GM18508 (cell line): ENCODE data around the gene KIF2B.
"Not testable (repeated sequence)": the region's sequence is repeated elsewhere in the genome, so short reads cannot be mapped to it uniquely, and the experiment has no call there.

Source experiments
- ATAC-seq: cut with Tn5 transposase; IDR thresholded peaks from one replicate; pipeline ENCODE4 v1.9.1; 2021; ENCODE audit warnings: moderate number of reproducible peaks; ENCODE audit not compliant: insufficient read depth, unreplicated experiment

The KIF2B gene, protein sequence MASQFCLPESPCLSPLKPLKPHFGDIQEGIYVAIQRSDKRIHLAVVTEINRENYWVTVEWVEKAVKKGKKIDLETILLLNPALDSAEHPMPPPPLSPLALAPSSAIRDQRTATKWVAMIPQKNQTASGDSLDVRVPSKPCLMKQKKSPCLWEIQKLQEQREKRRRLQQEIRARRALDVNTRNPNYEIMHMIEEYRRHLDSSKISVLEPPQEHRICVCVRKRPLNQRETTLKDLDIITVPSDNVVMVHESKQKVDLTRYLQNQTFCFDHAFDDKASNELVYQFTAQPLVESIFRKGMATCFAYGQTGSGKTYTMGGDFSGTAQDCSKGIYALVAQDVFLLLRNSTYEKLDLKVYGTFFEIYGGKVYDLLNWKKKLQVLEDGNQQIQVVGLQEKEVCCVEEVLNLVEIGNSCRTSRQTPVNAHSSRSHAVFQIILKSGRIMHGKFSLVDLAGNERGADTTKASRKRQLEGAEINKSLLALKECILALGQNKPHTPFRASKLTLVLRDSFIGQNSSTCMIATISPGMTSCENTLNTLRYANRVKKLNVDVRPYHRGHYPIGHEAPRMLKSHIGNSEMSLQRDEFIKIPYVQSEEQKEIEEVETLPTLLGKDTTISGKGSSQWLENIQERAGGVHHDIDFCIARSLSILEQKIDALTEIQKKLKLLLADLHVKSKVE

DNA sequence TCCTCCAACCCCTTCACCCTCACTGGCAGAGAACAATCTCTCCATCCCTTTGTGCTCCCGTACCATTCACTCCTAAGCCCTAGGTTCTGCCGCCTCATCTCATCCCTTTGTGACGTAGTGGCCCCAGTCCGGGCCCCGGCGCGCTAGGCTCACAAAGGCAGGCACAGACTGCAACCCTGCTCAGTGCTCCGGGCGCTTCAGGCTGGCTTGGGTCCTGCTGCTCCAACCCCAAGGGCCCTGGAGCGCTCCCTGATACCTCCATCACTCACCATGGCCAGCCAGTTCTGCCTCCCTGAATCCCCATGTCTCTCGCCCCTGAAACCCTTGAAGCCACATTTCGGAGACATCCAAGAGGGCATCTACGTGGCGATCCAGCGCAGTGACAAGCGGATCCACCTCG, at the start of gene KIF2B:
Gene KIF2B, plus strand, starts transcription at position 164 of the 400 bp plus-strand sequence. Its CDS starts 107 bp downstream, at position 271.
- ATAC-seq, result no peak

DNA sequence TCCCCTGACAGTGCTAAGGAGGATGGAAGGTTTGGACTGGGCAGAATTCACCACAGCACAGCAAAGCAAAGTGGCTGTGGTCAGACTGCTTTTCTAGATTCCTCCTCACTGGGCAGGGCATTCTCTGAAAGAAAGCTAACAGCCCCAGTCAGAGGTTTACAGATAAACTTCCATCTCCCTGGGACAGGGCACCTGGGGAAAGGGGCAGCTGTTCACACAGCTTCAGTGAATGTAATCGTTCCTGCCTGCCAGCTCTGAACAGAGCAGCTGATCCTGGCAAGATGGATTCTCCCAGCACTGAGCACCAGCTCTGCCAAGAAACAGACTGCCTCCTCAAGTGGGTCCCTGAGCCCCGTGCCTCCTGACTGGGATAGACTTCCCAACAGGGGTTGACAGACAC, 42.4 kb upstream of the KIF2B start:
- no peak for ATAC-seq

DNA sequence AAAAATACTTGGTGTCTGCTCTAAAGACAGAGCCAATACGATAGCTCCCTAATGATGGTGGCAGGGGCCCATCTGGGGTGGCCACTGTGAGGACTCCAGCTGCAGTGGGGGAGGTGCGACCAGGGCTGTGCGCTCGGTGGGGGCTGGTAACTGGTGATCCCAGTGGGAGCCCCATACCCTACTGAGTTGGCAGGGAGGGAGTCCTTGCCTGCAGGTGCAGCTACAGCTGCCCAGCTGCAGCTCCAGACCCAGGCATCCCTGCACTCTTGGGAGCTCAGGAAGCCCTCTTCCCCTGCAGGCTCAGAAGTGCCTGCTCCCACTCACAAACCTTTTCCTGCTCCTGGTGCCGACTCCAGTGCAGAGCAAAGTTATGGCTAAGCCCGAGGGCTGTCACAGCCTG, 31.2 kb upstream of the KIF2B start:
- no peak for ATAC-seq

DNA sequence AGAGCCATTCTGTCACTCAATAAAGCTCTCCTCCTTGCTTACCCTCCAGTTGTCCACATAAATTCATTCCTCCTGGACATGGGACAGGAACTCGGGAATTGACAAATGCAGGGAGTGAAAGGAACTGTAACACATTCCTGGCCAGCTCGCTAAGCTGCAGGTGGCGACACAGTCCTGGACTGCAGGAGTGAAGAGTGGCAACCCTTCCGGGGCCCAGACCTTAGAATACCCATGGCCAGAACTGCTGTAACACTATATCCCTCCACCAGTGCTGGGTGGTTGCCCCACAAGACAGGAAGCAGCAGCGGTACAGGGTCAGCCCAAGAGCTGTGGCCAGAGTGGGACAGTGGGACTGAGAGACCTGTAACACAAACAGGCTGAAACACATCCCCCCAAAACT, 30.3 kb upstream of the KIF2B start:
- no peak for ATAC-seq

DNA sequence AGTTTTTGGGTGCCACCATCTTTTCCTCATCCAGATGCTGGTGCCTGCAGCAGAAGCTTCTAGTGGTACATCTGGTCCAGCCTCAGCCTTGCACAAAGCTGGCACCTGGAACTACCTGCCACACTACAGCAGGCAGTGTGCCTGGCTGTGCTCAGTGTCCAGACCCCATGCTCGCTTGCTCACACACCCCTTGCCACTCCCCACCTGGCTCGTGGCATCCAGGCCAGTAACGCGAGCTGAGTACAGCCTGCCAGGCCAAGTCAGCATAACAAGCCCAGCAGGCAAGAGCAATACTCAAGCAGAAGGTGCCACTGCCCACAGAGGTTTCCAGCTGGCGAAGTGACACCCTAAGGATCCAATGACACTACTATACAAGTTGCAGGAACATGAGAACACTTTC, 29.7 kb upstream of the KIF2B start:
- ATAC-seq, result no peak

DNA sequence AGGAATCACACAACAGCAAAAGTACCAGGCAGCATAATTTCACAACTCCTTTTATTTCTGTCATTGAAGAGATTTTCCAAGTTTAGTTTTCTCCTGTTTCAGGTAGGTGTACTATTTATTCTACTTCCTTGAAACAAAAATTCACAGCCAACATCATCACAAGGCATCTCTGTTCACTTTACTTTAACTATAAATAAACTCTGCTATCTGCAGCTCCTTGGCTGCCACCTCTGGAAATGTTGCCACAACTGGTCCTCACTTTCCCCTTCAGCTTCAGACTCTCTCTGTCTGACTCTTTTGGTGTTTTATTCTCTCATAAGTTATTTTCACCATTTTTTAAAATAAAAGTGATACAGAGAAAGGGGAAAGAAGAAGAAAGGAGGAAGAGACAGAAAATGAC, 27.9 kb upstream of the KIF2B start:
- ATAC-seq, result no peak

DNA sequence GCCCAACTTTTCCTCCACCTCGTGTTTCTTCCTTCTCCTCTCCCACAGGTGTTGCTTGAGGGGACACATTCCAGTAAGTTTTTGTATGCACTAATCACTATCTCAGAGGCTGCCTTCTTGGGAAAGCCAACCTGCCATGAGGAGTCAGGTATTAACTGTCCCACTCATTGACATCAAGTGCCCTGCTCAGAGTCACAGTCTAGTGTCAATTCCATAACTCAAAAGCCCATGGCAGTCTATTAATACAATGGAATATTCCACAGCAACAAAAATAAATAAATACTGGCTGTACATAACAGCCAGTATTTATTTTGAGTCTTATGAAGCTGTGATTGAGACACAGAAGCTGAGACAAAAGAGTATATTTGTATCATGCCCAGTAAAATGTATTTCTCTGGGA, 26.1 kb upstream of the KIF2B start:
- no peak for ATAC-seq

DNA sequence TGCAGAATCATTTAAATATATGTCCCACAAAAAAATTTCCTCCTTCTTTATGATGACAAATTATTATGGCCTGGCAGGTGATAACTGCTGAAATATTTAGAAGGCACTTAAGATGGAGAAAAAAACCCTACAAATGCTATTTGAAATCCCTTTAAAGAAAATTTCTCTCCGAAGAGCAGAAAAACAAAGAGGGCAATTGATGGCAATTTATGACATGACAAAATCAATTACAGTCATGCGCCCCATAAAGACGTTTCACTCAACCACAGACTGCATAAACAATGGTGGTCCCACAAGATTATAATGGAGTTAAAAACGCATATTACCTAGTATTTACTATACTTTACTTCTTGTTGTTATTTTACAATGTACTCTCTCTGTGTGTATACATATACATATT, 25.2 kb upstream of the KIF2B start:
- ATAC-seq, result no peak

DNA sequence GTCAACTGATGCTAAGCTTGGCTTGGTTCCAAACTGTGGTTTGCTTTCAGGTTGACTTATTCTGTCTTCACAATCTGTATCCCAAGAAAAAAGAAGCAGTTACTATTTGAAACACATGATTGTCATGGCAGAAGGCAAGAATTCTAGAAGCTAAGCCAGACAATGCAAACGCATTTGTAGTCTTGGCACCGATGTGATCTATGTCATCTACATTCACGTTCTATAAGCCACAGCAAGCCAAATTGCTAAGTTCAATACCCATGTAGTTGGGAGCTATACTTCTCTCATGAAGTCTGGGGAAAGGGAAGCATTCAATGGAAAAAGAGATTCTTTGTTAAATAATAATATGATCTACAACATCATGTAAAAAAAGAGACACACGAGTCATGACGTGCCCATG, 18.3 kb upstream of the KIF2B start:
- no peak for ATAC-seq

DNA sequence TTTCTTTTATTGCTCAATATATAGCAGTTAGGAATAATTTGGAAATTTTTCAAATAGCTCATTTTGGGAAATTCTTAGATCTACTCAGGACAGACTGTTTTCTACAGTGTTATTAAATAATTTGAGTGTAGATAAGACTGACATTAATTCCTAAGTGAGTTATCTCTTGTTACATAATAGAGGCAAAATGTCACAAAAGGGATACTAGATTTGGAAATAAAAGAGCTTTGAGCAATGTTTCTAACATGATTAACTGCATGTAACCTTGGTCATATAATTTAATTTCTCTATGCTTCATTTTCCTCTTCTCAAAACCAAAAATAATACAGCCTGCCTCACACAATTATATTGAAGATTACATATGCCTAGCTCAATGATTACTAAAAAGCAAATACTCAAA, 16.3 kb upstream of the KIF2B start:
- ATAC-seq, result no peak

DNA sequence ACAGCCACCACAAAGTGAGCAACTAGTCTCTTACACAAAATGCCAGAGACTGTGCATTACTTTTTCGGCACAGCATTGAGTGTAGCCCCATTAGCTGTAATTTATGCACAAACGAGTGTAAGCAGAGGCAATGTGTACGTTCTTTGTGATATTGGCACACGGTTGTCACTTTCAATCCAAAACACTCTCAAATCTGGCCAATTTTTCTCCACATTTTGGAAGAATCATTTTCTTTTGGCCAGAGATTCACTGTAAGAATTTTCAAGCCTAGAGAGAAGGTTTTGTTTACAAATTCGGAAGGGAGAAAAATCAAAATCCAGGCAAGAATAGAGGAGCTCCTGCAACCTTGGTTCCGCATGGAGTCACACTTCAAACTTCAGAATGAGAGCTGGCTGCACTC, 15.4 kb upstream of the KIF2B start:
- ATAC-seq, result no peak

DNA sequence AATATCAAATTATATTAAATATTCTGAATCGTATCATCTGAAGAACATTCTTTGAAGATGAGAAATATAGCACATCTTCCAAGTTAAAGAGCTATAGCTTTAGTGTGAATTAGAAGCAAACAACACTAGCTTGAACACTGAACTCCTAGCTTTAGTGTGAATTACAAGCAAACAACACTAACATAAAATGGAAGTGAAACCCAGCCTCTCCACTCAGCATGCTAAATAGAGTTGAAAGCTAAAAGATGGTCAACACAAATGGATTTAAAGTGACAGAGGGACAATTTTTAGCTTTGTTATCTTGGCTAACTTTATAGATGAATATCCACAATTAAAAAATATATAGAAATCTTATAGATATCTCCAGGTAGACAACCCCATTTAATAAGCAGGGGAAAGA, 4.5 kb upstream of the KIF2B start:
- no peak for ATAC-seq

DNA sequence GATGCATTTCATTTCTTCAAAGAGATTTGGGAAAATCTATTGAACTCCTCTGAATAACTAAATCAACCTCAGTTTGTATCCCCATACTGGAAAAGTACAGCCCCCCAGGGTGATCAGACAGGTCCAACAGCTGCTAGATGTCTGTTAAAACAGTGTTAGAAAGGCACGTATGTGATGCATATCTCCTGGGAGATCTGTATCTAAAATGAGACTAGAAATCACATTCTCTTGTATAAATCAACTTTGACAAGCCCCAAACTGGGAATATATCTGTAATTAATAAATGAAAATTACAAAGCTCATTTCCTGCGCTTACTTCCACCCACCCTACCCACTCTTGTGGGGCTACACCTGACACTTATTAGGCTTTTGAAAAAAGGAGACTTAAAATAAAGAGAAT, 3.8 kb upstream of the KIF2B start:
- no peak for ATAC-seq

DNA sequence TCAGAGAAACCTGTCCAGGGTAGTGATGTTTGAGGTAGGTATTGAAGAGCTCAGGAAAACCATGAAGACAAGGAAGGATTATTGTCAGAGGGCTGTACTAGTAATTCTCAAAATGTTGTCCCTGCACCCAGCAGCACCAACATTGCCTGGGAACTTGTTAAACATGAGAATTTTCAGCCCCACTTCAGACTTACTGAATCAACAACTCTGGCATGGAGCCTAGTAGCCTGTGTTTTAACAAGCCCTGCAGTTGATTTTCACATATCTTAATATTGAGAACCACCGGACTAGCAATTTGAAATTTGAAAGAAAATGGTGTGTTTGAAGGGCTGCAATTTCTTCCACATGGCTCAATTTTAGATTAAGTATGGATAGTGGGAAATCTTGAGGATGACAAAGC, 2.8 kb upstream of the KIF2B start:
- no peak for ATAC-seq

DNA sequence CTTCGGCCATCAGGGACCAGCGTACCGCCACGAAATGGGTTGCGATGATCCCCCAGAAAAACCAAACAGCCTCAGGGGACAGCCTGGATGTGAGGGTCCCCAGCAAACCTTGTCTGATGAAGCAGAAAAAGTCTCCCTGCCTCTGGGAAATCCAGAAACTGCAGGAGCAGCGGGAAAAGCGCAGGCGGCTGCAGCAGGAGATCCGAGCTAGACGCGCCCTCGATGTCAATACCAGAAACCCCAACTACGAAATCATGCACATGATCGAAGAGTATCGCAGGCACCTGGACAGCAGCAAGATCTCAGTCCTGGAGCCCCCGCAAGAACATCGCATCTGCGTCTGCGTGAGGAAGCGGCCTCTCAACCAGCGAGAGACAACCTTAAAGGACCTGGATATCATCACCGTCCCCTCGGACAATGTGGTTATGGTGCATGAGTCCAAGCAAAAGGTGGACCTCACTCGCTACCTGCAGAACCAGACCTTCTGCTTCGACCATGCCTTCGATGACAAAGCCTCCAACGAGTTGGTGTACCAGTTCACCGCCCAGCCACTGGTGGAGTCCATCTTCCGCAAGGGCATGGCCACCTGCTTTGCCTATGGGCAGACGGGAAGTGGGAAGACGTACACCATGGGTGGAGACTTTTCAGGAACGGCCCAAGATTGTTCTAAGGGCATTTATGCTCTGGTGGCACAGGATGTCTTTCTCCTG, 769 bp downstream of the KIF2B start:
- ATAC-seq, result no peak

DNA sequence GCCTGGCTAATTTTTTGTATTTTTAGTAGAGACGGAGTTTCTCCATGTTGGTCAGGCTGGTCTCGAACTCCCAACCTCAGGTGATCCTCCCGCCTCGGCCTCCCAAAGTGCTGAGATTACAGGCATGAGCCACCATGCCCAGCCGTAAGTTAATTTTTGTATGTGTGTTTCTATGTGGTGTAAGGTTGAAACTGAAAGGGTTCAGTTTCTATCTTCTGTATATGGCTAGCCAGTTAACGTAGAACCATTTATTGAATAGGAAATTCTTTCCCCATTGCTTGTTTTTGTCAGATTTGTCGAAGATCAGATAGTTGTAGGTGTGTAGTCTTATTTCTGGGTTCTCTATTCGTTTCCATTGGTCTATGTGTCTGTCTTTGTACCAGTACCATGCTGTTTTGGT, 12.0 kb downstream of the KIF2B start:
- not testable (repeated sequence) for ATAC-seq

DNA sequence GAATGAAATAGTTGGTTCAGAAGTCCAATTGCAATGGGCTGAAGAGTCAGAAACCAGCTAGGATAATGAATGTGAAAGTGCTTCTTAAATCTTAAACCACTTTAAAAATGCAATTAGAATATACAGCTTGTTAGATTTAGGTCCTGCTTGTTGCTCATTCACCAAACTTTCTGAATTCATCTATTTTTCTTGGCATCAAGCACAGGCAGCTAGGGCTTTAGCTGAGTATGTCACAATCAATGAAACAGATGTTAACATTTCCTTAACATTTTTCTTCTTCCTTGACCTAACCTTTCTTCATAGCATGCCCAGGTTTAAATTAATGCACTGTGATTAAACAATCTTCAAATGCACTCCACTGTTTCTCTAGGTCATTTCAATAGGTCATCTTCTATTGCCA, 14.4 kb downstream of the KIF2B start:
- ATAC-seq, result no peak

DNA sequence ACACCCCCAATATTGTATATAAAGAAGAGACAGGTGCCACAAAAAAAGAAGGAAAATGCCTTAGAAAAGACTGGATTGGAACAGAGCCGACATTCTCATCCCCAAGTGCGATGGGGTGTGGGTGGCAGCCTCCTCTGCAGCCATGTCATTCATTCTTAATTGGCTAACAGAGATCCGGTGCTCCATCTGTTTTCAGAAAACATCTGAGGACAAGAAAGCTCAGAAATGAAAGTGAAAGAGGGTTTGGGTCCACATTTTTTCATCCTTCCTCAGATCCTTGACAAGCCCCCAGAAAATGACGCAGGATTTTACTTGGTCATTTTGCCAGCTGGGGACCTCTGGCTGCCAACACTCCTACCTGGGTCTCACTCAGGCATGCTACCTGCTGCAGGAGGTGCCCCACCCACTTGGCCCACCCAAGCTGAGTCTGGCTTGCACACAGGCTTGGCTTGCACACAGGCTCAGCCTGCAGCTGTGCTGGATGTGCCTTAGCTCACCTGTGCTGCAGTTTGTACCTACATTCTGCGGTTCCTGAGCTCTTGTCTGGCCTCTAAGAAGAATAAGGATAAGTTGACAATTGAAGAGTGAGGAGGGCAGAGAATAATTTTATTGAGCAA, 21.9 kb downstream of the KIF2B start:
- ATAC-seq, result no peak

DNA sequence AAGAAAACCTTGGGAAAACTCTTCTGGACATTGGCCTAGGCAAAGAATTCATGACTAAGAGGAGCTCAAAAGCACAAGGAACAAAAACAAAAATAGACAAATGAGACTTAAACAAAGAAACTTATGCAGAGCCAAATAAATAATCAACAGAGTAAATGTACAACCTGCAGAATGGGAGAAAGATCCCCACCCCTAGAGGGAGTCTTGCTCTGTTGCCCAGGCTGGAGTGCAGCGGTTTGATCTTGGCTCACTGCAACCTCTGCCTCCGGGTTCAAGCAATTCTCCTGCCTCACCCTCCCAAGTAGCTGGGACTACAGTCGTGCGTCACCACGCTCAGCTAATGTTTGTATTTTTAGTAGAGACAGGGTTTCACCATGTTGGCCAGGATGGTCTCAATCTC, 48.4 kb downstream of the KIF2B start:
- not testable (repeated sequence) for ATAC-seq
